RKO (cell line): ENCODE results near the gene DMRT1.
"Not testable (repeated sequence)": the region's sequence is repeated elsewhere in the genome, so short reads cannot be mapped to it uniquely, and the experiment has no call there.

Experiments used
- DNase-seq: peaks from one replicate; pipeline ENCODE4 v3.0.0-alpha.2; 2016; ENCODE audit warnings: low spot score

The DMRT1 gene

DNA sequence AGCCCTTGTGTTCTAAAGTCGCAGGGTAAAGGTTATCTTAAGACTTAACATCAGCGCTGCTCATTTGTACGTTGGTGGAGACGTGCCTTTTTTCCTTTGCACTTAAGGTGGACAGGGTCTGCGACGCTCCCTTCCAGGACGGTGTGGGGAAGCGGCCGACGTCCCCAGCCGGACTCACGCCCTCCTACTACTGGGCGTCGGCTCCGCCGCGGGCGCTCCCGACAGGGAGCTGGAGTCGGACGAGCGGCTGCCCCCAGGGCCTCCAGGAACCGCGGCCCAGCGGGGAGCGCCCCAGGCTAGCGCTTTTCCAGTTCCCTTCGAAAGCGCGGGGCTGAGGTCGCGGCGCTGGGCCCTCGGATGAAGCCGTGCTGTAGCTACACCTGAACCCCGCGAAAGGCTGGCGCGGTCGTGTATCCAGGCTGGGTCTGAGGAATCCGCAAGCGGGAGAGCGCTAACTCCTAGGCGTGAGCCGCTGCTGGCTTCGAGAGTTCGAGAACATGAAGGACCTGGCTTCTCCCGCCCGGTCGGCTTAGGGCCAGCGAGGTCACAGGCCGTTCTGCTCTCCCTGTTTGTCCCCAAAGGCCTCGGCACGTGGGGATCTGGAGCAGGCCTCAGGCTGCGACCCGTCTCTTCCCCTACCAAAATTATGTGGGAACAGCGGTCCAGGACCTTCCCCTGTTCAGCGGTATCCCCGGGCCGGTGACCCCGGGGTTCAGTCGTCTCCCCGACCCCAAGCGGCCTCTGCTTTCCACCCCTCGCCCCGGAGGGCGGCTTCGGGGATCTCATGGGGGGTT lies 131.2 kb downstream of the DMRT1 start:
- DNase-seq, result no peak

DNA sequence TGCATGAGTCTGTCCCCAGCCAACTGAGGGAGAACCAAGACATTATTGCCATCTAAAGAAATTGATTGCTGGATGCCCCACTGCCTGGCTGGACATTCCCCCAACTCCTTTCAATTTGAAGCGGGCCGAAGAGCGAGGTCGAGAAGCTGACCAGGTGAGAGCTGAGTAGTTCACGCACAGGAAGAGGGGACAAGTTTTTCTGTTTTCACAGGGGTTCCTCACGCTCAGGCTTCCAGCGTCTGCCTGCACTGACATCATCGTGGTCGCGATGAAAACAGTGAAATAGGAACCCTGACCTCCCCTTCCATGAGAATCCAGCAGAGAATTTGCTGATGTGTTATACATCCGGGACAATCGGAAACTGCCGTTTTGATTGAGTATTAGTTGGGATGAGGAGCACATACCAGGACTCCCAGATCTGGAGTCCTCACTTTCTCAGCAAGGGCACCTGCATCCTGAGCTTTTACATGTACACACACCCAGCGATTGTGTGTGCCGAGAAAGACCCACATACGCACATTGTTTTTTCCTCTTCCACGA lies 131.9 kb downstream of the DMRT1 start:
- DNase-seq, result no peak

DNA sequence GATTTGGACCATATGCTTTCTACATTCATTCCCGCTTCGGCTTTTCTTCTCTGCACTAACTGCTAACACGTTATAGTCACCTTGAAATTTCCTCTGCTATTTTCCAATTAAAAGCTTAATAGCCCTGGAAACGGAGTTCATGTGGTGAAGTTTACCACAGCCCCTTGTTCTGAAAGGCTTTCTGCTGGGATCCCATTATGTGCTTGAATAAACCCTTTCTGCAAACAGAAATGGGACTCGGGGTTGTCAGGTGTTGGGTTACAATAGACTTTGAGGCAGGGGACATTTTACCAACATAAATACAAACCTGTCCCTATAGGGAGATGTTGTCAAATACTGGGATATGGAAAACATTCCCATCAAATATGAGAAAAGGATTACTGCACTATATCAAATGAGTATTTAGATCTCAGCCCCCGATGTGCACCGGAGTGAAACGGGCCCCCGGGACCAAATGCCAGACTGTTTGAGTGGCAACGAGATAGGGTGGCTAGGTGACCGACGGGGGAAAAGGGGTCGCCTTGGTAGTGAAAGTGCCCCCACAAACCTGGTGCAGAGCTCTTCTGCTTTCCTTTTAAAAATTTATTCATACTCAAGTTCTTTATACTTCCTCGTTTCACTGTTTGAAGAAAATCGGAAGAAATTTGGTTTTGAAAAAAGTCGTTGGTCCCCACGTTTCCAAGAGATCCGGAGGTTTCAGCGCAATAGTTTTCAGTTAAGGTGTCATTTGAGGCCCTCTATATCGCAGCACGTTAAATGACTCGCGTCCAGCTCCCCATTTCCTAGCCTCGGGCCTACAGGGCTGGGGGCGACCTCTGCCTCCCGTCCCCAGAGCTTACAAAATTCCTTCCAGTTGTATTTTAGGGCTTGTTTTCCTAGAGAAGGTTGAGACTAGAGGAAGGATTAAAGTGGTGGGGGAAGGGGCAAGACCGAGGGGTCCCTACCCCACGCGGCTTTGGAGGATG lies 132.8 kb downstream of the DMRT1 start:
- DNase-seq, result no peak

- no peak for DNase-seq
These were observed 133.7 kb downstream of the DMRT1 start for GRCh38 chr9:974996-975739.

- DNase-seq, result no peak
These were observed 134.3 kb downstream of the DMRT1 start for GRCh38 chr9:975740-976257.

- no peak for DNase-seq
These were observed 134.9 kb downstream of the DMRT1 start, which contains the start of gene DMRT3 for GRCh38 chr9:976258-976942. DMRT3 (plus strand) TSS chr9:976655; CDS start chr9:977002, 347 bp downstream.

DNA sequence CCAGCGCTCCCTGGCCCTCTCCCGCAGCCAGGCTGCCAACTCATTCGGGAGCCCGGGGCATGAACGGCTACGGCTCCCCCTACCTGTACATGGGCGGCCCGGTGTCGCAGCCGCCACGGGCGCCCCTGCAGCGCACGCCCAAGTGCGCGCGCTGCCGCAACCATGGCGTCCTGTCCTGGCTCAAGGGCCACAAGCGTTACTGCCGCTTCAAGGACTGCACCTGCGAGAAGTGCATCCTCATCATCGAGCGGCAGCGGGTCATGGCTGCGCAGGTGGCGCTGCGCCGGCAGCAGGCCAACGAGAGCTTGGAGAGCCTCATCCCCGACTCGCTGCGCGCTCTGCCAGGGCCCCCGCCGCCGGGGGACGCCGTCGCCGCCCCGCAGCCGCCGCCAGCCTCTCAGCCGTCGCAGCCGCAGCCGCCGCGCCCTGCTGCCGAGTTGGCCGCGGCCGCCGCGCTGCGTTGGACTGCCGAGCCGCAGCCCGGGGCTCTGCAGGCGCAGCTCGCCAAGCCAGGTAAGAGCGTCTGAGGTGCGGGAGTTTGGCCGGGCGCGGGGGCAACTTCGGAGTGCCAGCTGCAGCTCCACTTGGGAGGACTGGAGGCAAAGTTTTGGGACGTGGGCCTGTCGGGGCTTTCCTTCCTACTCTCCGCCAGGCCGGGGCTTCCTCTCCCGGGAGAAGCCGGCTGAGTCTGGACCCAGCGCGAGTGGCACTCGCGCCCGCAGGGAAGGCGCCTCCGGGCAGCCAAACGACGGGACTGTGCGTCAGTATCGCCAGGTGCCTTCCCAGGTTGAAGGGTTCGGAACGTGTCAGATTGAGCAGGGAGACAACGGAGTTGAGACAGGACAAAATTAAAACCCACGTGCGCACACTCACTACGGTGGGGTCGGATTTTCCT lies 135.7 kb downstream of the DMRT1 start:
- no peak for DNase-seq

- DNase-seq, result no peak
These were observed 136.6 kb downstream of the DMRT1 start for GRCh38 chr9:977838-978830.

DNA sequence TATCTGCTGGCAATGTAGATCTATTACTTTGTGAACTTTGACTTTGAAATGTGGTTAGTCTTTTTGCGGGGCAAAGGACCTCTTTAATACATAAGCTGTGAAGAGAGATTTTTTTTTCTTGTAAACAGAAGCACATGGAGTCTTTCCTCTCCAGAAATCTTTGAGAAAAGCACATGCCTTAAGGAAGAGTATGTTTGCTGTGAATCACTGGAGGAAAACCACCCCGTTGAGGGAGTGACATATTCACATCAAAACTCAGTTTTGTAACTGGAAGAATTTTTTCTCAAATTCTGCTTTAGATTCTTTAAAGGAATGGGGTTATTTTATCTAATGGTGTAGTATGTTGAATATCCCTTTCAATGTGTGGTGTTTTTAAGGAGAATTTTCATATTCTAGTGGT lies 138.5 kb downstream of the DMRT1 start:
- DNase-seq, result no peak

GRCh38 chr9:980640-981039 lies 139.1 kb downstream of the DMRT1 start:
- no peak for DNase-seq

GRCh38 chr9:981491-981898 lies 140.0 kb downstream of the DMRT1 start:
- no peak for DNase-seq

- peak; percentile 18 for DNase-seq
These were observed 141.1 kb downstream of the DMRT1 start for GRCh38 chr9:982394-983230.

GRCh38 chr9:994005-994404 lies 152.5 kb downstream of the DMRT1 start:
- DNase-seq, result no peak

DNA sequence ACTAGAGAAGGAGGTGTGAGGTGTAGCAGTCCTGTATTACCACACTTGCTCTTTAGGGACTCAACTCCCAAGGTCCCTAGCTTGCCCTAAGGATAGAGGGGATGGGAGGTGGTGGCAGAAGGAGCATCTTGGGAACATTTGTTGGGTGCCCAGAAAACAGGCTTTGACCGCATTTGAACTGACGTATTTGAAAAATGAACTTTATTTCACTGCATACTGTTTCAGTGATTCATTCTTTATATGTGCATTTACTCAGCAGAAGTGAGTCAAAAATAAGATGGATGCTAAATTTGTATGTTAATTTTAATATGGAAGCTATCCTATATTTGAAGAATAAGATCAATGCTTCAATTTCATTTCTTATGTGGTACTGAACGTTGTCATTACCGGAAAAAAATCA lies 153.7 kb downstream of the DMRT1 start:
- no peak for DNase-seq

- DNase-seq, result peak; percentile 45
These were observed 154.3 kb downstream of the DMRT1 start for GRCh38 chr9:995781-996180.

GRCh38 chr9:998299-999110 lies 157.0 kb downstream of the DMRT1 start:
- not testable (repeated sequence) for DNase-seq

DNA sequence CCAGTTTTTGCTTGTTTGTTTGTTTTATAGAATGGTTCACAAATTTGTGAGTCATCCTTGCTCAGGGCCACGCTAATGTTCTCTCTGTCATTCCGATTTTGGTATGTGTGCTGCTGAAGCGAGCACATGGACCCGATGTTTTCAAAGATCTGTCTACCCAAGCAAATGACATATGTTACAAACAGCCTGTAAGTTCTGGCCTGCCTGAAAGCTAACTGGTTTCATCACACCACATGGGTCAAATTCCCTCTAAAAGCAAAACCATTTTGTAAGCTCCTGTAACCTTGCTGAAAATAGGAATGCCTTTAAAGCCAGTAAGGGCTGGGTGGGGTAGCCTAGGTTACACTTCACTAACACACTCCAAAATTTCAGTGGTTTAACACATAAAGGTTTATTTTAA lies 160.3 kb downstream of the DMRT1 start:
- DNase-seq, result no peak
